GM21447 (cell line): Measurements from ENCODE around the gene SND1.

Experiments used
- ATAC-seq: cut with Tn5 transposase; IDR thresholded peaks from one replicate; pipeline ENCODE4 v1.9.1; 2021; ENCODE audit not compliant: unreplicated experiment

Gene SND1

DNA sequence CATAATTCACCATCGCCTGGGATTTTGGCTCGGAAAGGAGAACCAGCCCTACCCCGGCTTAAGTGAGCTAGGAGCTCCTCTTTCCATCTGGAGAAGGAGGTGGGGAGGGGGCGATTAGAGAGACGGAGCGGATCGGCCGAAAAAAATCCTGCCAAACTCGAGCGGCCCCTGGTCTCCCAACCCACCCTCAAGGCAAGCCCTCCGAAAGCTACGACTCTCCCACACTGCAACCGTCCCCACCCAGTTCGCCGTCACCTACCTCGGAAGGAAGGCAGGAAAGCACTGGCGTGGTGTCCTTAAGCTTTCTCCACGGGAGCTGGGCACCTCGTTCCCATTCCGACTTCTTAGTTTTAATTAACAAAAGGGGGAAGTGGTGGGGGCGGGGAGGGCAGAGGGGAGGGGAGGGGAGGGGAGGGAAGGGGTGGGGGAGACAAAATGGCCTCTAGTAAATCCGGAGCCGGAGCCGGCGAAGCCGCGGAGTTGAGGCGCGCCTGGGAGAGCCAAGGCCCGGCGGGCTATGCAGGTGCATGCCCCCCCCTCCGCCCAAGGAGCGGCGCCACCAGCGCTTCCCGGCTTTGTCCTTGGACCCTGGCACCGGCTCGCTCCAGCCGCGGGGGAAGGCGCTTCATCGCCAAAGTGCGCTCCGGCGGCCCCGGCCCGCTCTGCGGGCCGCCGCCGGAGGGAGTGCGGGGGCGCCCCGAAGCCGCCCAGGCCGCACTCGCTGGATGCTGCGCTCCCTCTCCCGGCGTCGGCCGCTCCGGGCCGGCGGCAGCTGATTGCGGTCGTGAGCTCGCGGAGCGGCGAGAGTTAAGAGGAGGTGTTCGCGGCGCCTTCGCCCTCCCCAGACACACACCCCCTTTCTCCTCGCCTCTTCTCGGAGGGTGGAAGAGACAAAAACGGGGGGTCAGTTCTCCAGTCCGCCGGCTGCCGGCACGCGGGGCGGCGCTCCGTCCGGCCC lies 378.9 kb downstream of the SND1 start, which contains the start of gene LRRC4:
Gene LRRC4, minus strand, starts transcription at position 784 of the 958 bp plus-strand sequence. CDS start 797 bp downstream, outside the sequence.
- peak; percentile 41 for ATAC-seq

DNA sequence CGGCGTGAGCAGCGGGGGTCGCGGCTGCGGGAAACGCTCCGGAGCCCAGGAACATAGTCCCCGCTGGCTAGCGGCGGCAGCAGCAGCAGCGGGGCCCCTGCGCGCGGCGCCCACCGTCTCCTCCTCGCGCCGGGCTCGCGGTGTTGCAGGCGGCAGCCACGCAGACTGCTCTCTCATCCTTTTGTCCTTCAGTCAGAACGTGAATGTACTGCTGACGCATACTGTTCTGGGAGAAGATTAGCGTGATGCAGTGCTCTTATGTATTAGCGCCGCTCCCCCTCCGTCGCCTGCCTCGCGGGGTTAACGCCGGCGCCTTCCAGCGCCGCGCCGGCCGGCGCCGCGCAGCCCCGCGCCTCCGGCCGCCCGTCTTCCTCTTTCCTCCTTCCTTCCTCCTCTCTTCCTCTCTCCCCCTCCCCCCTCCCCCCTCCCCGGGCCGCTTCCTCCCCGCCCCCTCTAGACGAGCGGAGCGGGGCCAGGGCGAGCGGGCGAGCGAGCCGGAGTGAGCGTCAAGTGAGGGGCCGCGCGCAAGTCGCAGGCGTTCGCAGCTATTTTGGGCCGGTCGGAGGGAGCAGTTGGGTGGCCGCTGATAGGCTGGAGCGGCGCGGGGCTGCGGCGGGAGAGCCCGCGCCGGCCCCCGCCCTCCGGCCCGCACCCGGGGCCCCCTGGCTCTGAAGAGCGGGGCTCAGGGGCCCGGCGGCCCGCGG lies 380.1 kb downstream of the SND1 start:
- ATAC-seq, result peak; percentile 40

DNA sequence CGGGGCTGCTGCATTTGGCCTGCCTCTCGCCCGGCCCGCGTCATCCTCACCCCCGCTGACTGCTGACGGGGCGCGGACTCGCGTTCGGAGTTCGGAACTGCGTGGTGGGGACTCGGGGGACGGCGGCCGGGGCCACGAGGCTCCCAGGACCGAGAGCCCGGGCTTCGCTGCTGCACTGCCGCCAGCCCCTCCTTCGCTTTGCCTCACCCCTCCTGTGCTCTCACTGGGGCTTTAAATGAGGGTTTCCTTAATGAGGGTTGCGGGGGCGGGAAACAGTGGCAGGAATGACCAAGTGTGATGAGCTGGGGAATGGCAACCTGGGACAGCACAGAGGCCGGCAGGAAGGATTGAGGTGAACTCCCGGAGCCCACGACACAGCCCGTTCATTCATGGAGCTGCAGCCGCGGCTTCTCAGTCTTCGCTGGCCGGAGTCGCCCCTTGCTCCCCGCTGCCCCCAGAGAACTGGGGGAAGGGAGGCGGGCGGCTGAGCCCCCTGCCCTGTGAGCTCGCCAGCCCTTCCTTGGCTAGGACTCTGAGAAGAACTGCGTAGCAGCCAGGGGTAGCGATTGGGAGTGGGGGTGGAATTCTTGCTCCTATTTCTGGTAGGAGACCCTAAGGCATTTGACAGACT lies 380.7 kb downstream of the SND1 start:
- no peak for ATAC-seq

DNA sequence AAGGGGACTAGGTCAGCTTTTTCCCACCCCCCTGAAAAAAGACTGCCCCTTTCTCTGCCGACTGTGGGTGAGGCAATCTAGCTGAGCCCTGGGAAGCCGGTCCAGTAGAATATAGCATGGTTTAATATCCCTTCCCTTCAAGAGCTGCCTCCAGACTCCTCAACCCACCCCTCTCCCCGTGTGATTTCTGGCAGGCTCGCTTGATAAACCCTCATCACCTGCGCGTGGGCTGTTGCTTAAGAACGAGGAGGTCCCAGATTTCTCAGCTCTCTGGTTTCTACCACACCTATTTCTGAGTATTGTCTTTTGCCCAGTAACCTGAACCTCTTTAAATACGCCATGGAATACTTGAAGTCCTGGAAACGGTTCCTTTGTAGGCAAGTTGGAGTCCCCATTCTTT lies 381.3 kb downstream of the SND1 start:
- ATAC-seq, result no peak

GRCh38 chr7:128034825-128035224 lies 382.8 kb downstream of the SND1 start:
- ATAC-seq, result no peak

- ATAC-seq, result no peak
These were observed 383.7 kb downstream of the SND1 start for GRCh38 chr7:128035712-128036111.

DNA sequence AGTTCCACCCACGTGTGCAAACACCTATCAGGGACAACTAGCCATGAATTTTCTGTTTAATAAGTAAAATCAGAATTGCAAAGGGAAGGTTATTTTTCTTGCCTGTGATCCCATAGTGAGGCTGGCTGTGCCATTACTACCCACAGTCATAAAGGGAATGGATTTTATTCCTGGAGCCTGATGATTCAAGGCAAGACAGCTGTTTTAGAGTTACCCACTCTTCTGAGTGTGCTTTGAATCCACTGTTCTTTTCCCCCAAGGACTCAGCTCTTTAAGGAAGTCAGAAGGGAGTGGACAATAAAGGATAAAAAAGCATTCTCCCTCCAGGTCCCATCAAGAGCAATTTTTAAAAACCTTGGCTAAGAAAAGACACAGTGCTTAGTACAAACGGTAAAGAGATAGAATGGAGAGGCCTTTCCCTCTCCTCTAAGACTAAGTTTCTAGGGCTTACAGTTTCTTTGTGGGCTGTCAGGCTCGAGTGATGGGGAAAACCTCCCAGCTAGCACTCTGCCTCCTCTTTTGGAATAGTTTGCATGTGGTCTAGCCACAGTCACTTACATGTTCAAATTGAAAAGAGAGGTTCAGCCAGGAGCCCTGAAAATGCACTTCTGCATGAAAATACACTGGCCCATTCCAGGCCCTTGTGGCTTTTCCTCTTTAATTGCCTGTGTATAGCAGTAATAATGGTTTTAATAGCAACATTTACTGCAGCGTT lies 384.4 kb downstream of the SND1 start:
- peak; percentile 56 for ATAC-seq

GRCh38 chr7:128037081-128037480 lies 385.1 kb downstream of the SND1 start:
- no peak for ATAC-seq

DNA sequence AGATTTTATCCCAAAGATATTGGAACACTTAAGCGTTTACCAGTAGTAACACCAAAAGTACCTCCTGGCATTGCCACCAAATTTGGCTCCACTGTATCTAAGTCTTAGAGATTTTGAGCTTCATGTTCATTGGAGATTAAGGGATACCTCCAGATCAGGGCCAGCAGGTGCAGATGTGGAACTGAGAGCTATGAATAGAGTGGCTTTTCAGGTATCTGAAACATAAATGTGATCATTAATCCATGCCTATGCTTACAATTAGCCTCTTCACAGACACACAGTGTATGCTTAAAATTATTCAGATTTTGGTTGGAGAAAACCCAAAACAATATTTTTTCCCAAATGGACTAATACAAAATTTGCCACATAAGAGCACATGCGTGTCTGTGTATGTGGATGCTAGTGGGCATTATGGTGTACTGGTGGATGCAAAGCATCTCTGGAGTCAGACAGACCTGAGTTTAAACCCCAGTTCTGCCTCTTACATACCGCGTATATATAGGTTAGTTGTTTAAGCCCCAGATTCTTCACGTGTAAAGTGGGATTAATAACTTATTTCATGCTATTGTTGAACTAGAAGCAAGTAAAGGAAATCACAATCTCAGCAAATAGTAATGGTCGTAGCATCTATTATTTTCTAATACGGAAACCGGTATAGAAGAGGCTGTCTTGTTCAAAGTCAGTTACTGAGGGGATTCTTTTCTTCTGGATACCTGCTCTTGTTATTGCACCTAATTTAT lies 386.1 kb downstream of the SND1 start:
- ATAC-seq, result no peak

DNA sequence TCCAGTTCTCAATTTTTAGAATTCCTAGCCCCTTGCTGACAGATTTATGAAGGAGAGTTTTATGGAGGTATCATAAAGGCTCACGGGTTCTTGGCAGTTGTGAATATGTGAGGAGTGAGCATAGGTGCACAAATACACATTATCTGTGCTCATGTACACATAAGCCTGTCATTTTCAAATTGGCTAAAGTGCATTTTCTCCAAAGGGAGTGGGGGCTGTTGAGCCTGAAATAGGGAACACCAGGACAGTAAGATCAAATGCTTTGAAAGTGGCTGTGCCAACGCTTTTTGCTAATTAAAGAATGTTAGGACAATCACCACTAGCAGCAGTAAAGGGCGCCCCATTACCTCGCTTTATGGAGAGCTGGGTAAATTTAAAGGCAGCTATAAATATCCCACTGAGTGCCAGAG lies 387.6 kb downstream of the SND1 start:
- no peak for ATAC-seq

- no peak for ATAC-seq
These were observed 388.2 kb downstream of the SND1 start for GRCh38 chr7:128040205-128040604.

DNA sequence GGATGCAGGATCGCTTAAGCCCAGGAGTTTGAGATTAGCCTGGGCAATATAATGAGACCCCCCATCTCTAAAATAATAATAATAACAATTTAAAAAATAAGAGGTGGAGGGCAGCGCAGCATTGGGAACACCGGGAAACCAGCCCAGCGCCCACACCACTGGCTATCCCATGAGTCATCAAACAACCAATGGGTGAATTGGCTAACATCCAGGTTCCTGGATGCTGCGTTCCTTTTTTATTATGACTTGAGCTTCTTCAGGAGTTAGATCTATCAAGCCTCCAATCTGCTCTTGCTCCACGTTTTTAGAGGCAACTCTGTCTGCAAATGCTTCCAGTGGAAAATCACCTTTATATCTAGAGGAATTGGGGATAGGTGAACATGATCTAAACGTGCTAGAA lies 389.2 kb downstream of the SND1 start:
- no peak for ATAC-seq

GRCh38 chr7:128042012-128042411 lies 390.0 kb downstream of the SND1 start:
- no peak for ATAC-seq

GRCh38 chr7:128044064-128044463 lies 392.1 kb downstream of the SND1 start:
- no peak for ATAC-seq

GRCh38 chr7:128045158-128045557 lies 393.2 kb downstream of the SND1 start:
- ATAC-seq, result no peak

DNA sequence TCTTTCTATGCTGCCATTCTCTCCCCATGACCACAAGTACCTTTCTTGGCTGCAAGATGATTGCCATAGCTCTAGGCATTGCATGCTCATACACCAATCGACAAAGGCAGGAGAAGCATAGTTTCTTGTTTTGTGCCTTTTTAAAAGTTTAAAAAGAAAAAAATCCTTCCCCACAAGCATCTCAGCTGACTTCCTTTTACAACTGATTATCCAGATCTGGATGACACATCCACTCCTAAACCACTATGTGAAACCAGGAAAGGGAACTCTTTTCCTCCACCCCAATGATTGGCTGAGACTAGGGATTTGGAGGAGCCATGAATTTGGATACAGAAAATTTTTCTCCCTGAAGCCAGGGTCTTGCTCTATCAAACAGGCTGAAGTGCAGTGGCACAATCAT lies 393.8 kb downstream of the SND1 start:
- ATAC-seq, result no peak

GRCh38 chr7:128052404-128052803 lies 400.4 kb downstream of the SND1 start:
- ATAC-seq, result no peak

DNA sequence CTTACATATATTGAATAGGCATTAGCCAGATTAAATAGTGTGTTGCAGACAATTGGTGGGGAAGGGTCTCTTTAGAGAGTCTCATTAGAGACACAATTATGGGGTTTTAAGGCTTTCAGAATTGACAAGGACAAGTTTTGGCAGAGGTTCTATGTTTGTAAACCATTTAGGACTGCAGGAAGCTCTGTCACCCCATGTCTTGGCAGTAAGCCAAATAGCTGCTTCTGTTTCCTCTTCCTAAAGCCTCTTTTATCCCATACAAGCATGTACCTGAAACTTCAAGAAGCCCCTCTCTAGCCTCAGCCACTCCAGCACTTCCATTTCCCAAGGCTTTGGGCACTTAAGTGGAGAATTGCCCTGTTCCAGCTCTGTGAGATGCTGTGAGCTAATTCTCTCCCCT lies 401.0 kb downstream of the SND1 start:
- ATAC-seq, result no peak

DNA sequence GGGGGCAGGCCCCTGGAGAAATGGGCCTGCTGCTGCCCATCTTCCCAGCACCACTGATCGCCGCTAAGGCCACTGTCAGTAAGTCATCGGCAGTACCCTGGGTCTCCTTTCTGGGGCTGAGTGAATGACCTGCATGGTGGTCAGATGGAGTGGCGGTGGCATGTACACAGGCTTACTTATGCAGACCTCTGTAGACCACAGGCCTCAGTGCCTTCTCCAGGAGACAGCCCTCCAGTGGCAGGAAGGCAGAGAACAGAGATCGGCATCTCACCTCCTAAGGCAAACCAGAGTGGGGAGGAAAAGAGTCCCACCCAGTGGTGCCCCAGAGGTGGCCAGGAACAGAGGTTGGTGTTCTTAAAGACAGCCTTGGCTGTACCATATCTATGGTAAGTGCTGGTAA lies 402.0 kb downstream of the SND1 start:
- ATAC-seq, result no peak

GRCh38 chr7:128054511-128054910 lies 402.5 kb downstream of the SND1 start:
- no peak for ATAC-seq
